OCI-LY1 (cell line): ENCODE results near the gene FMOD.
A peak's percentile ranks its signal among the peaks of the same experiment; 100 is the strongest.
"Not testable (repeated sequence)": the region's sequence is repeated elsewhere in the genome, so short reads cannot be mapped to it uniquely, and the experiment has no call there.

ENCODE experiments used
- H2AFZ ChIP-seq: fragments of 200-600 bp; sonication (generic), shearing (Covaris generic); 2 replicates; pipeline ENCODE4 v1.6.0; 2014; ENCODE audit warnings: antibody characterized with exemption, mild to moderate bottlenecking, low read length
- H3F3A ChIP-seq: fragments of 200-600 bp; sonication (generic), shearing (Covaris generic); 2 replicates; pipeline ENCODE4 v1.6.0; 2014; ENCODE audit warnings: mild to moderate bottlenecking, antibody characterized with exemption, low read length, moderate library complexity; ENCODE audit not compliant: insufficient read depth
- H3K27ac ChIP-seq: fragments of 200-600 bp; sonication (generic); 2 replicates; pipeline ENCODE4 v1.5.1; 2014; ENCODE audit warnings: low read length, mixed run types, mild to moderate bottlenecking, low read depth; ENCODE audit not compliant: poor library complexity, severe bottlenecking
- H3K27me3 ChIP-seq: fragments of 200-600 bp; sonication (generic); 2 replicates; pipeline ENCODE4 v1.6.0; 2014; ENCODE audit warnings: antibody characterized with exemption, mild to moderate bottlenecking, low read length, moderate library complexity; ENCODE audit not compliant: insufficient read depth
- H3K36me3 ChIP-seq: fragments of 200-600 bp; sonication (generic); 2 replicates; pipeline ENCODE4 v1.6.1; 2014; ENCODE audit warnings: mild to moderate bottlenecking, antibody characterized with exemption, low read length, moderate library complexity, mixed read lengths; ENCODE audit not compliant: insufficient read depth
- H3K4me1 ChIP-seq: fragments of 200-600 bp; sonication (generic); 2 replicates; pipeline ENCODE4 v1.5.1; 2014; ENCODE audit warnings: mild to moderate bottlenecking, low read length, moderate library complexity; ENCODE audit not compliant: insufficient read depth, severe bottlenecking
- H3K4me2 ChIP-seq: fragments of 200-600 bp; sonication (generic), shearing (Covaris generic); 2 replicates; pipeline ENCODE4 v1.6.1; 2014; ENCODE audit warnings: low read length
- H3K4me3 ChIP-seq: fragments of 200-600 bp; sonication (generic); 2 replicates; pipeline ENCODE4 v1.5.1; 2014; ENCODE audit warnings: low read length, low read depth, mild to moderate bottlenecking, mixed read lengths; ENCODE audit not compliant: poor library complexity, severe bottlenecking
- H3K79me2 ChIP-seq: fragments of 200-600 bp; shearing (Covaris generic); 2 replicates; pipeline ENCODE4 v1.6.1; 2016; ENCODE audit warnings: mixed run types, low read length, mixed read lengths; ENCODE audit not compliant: insufficient read depth
- H3K9ac ChIP-seq: fragments of 200-600 bp; sonication (generic), shearing (Covaris generic); 2 replicates; pipeline ENCODE4 v1.6.1; 2014; ENCODE audit warnings: mild to moderate bottlenecking, low read length, mixed read lengths
- H3K9me2 ChIP-seq: fragments of 200-600 bp; sonication (generic), shearing (Covaris generic); 2 replicates; pipeline ENCODE4 v1.6.1; 2014; ENCODE audit warnings: low read depth, mild to moderate bottlenecking, low read length, mixed read lengths
- H3K9me3 ChIP-seq: fragments of 200-600 bp; shearing (Covaris generic); 2 replicates; pipeline ENCODE4 v1.6.1; 2014; ENCODE audit warnings: low read length, mixed read lengths
- H4K20me1 ChIP-seq: fragments of 200-600 bp; sonication (generic), shearing (Covaris generic); 2 replicates; pipeline ENCODE4 v1.6.0; 2016; ENCODE audit warnings: mild to moderate bottlenecking, low read length; ENCODE audit not compliant: insufficient read depth
- EZH2 ChIP-seq: fragments of 200-600 bp; sonication (generic), shearing (Covaris generic); IDR thresholded peaks from 2 replicates; pipeline ENCODE4 v1.8.0; 2017; ENCODE audit warnings: borderline replicate concordance, mixed run types, mild to moderate bottlenecking, antibody characterized with exemption, low read length, moderate library complexity, mixed read lengths
- TF ChIP-seq, protein P1 (sequence below): fragments of 200-600 bp; sonication (generic), shearing (Covaris generic); IDR thresholded peaks from 2 replicates; pipeline ENCODE4 v1.5.1; 2017; ENCODE audit warnings: mild to moderate bottlenecking, antibody characterized with exemption, low read length, moderate library complexity, mixed read lengths

FMOD gene

DNA sequence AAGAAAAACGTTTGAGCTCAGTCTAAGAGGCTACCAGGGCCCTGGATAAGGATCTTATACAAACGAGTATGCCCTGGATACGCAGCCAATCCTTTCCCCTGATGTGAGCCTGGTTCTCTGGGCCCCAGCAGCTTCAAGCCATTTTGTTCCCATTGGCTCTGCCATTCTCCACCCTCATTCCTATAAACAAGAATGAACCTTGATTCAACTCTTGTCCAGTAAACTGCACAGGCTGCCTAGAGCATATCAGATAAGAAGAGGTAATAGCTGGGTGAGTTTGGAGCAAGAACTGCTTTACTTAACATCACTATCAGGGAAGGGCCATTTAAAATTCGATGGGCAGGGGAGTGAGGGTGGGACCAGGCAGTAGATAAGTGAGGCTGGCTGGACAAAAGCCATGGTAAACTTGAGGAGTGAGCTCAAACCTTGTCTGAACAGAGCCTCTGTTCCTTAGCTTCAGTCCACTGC, 34.3 kb downstream of the FMOD start:
- Histone ChIP-seq H3K27ac (peak overlapping the region; percentile 84), H3K36me3 (no peaks in the 10 kb centered on the region; the same call in 1 of the 2 replicates), H2AFZ (no peak overlapping the region), H3K4me3 (no peak overlapping the region), H3K79me2 (no peaks in the 10 kb centered on the region), H3F3A (peaks cover 23% of the 10 kb centered on the region), H3K4me2 (peak overlapping the region; percentile 7; the same call in 1 of the 2 replicates), H3K9me3 (no peaks in the 10 kb centered on the region), H3K27me3 (no peaks in the 10 kb centered on the region), H3K9ac (peak overlapping the region; percentile 22; the same call in 1 of the 2 replicates), H3K4me1 (peaks cover 79% of the 10 kb centered on the region), H3K9me2 (no peaks in the 10 kb centered on the region), H4K20me1 (no peaks in the 10 kb centered on the region)
- TF ChIP-seq, protein P1, sequence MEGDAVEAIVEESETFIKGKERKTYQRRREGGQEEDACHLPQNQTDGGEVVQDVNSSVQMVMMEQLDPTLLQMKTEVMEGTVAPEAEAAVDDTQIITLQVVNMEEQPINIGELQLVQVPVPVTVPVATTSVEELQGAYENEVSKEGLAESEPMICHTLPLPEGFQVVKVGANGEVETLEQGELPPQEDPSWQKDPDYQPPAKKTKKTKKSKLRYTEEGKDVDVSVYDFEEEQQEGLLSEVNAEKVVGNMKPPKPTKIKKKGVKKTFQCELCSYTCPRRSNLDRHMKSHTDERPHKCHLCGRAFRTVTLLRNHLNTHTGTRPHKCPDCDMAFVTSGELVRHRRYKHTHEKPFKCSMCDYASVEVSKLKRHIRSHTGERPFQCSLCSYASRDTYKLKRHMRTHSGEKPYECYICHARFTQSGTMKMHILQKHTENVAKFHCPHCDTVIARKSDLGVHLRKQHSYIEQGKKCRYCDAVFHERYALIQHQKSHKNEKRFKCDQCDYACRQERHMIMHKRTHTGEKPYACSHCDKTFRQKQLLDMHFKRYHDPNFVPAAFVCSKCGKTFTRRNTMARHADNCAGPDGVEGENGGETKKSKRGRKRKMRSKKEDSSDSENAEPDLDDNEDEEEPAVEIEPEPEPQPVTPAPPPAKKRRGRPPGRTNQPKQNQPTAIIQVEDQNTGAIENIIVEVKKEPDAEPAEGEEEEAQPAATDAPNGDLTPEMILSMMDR = no peak
- no peak for TF ChIP-seq EZH2

DNA sequence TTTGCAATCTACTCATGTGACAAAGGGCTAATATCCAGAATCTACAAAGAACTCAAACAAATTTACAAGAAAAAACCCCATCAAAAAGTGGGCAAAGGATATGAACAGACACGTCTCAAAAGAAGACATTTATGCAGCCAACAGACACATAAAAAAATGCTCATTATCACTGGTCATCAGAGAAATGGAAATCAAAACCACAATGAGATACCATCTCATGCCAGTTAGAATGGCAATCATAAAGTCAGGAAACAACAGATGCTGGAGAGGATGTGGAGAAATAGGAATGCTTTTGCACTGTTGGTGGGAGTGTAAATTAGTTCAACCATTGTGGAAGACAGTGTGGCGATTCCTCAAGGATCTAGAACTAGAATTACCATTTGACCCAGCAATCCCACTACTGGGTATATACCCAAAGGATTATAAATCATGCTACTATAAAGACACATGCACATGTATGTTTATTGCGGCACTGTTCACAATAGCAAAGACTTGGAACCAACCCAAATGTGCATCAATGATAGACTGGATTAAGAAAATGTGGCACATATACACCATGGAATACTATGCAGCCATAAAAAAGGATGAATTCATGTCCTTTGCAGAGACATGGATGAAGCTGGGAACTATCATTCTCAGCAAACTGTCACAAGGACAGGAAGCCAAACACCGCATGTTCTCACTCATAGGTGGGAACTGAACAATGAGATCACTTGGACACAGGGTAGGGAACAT, 36.7 kb downstream of the FMOD start:
- not testable (repeated sequence) for H3K79me2 ChIP-seq, H3K9me3 ChIP-seq, H3K4me3 ChIP-seq, H4K20me1 ChIP-seq, H2AFZ ChIP-seq, H3K9me2 ChIP-seq, H3K4me2 ChIP-seq, H3K9ac ChIP-seq, H3K27me3 ChIP-seq
- Histone ChIP-seq H3K4me1 (peaks cover 79% of the 10 kb centered on the region), H3K36me3 (peaks cover 14% of the 10 kb centered on the region), H3K27ac (peak overlapping the region; percentile 99), H3F3A (peaks cover 37% of the 10 kb centered on the region)

DNA sequence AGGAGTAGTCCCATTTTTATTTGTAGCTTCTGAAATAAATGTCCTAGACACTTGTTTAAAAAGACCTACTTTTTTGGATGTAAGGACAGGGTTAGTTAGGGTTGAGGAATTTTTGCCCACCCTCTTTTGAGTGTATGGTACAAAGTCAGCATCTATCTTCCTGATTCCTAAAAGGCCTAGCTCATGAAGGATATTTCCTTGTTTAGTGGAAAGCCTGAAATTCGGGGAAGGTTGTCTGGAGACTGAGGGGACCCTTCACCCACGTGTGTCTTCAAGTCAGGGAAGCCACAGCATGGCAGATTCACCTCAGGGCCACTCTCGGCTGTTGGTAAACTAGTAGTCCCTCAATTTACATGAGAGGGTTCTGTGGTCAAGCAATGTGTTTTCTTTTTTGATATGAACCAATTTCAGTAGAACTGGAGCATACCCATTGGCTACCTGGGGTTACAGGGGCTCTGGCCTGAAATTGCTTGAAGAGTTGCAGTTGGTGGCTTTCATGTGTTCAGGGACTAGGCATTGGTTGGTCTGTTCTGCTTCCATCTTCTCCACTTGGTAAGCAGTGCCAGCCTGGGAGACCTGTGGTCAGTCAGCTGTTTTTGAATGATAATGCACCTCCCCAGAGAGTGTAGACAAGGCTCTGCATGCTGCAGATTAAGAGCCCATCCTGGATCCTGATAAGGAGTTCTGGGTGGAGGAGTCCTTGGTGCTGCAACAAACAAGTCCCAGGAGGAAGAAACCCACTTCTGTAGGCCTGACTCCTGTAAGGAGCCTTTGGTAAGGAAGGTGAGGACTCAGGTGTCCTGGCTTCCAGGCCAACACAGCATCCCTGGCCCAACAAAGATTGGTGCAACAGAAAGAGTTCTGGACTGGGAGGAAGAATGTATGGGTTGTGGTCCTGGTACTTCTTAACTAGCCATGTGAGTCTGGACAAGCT, 39.3 kb downstream of the FMOD start:
- Histone ChIP-seq H2AFZ (no peak overlapping the region), H3K9me3 (no peaks in the 10 kb centered on the region), H3K36me3 (peaks cover 40% of the 10 kb centered on the region), H3F3A (peaks cover 50% of the 10 kb centered on the region), H3K27ac (peak overlapping the region; percentile 99), H4K20me1 (no peaks in the 10 kb centered on the region), H3K4me2 (no peak overlapping the region; the same call in 1 of the 2 replicates), H3K4me3 (no peak overlapping the region), H3K9ac (peak overlapping the region; percentile 8; the same call in 1 of the 2 replicates), H3K4me1 (peaks cover 74% of the 10 kb centered on the region), H3K27me3 (no peaks in the 10 kb centered on the region), H3K9me2 (no peaks in the 10 kb centered on the region), H3K79me2 (peaks cover 18% of the 10 kb centered on the region)
- TF ChIP-seq EZH2 = no peak
- TF ChIP-seq, protein P1 = no peak
